Suprapubic skin (tissue), 3 donors: ENCODE measurements around the gene MIER2.

Source experiments
- POLR2AphosphoS5 ChIP-seq, 3 donors: sonication (generic); formaldehyde crosslinking; IDR thresholded peaks; one replicate each; pipeline ENCODE4 v1.6.1; 2017; ENCODE audit warnings: antibody characterized with exemption in 3 of 3
- TF ChIP-seq, protein P1 (sequence below), 2 donors: fragments of 200-600 bp in 1 of 2; fragments of 450-650 bp in 1 of 2; sonication (generic) in 1 of 2; IDR thresholded peaks; one replicate each; pipeline ENCODE4 v1.5.1; 2016 to 2019; ENCODE audit warnings: antibody characterized with exemption in 2 of 2, mild to moderate bottlenecking in 1 of 2, moderate library complexity in 1 of 2

DNA sequence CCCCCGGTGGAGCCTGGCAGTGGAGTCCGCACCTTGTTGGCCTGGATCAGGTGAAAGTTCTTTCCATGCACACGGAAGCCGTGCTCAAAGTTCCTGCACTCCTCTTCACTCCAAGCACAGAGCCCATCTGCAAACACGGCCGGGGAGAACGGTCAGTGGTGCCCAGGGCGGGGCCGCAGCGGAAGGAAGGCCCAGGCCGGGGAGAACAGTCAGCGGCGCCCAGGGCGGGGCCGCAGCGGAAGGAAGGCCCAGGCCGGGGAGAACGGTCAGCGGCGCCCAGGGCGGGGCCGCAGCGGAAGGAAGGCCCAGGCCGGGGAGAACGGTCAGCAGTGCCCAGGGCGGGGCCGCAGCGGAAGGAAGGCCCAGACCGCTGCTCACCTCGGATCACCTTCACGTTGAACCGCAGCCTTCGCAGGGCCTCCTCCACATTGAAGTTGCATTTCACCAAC, 32.8 kb downstream of the MIER2 start:
- TF ChIP-seq, protein P1, sequence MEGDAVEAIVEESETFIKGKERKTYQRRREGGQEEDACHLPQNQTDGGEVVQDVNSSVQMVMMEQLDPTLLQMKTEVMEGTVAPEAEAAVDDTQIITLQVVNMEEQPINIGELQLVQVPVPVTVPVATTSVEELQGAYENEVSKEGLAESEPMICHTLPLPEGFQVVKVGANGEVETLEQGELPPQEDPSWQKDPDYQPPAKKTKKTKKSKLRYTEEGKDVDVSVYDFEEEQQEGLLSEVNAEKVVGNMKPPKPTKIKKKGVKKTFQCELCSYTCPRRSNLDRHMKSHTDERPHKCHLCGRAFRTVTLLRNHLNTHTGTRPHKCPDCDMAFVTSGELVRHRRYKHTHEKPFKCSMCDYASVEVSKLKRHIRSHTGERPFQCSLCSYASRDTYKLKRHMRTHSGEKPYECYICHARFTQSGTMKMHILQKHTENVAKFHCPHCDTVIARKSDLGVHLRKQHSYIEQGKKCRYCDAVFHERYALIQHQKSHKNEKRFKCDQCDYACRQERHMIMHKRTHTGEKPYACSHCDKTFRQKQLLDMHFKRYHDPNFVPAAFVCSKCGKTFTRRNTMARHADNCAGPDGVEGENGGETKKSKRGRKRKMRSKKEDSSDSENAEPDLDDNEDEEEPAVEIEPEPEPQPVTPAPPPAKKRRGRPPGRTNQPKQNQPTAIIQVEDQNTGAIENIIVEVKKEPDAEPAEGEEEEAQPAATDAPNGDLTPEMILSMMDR (IDR thresholded peaks at IDR 0.05) = no peak
- TF ChIP-seq POLR2AphosphoS5 (IDR thresholded peaks at IDR 0.05) = no peak
